Measurements from ENCODE around the gene IZUMO3. TPM values are rescaled to one million over a fixed set of nuclear protein-coding genes. Genes with fewer than 3 reads are reported as not detected.

Gene IZUMO3
- total and polyA plus RNA-seq, 2 of the 13 experiments (the other 11 are each of a cell fraction or from before 2014, with no cell fraction given): not detected

- TF ChIP-seq KDM5A (IDR thresholded peaks at IDR 0.05; ENCODE audit: borderline replicate concordance, low read length) (no peak), ZNF432 (CRISPR knock-in tag; IDR thresholded peaks at IDR 0.05; ENCODE audit: borderline replicate concordance) (no peak), ZNF337 (CRISPR knock-in tag; IDR thresholded peaks at IDR 0.05; ENCODE audit: borderline replicate concordance, low read depth) (no peak), ZBTB20 (CRISPR knock-in tag; IDR thresholded peaks at IDR 0.05; ENCODE audit: borderline replicate concordance, low read depth) (no peak), SRF (IDR thresholded peaks at IDR 0.05; ENCODE audit: low read depth, low read length) (no peak), BCLAF1 (IDR thresholded peaks at IDR 0.05) (no peak)
- TF ChIP-seq, protein P1, sequence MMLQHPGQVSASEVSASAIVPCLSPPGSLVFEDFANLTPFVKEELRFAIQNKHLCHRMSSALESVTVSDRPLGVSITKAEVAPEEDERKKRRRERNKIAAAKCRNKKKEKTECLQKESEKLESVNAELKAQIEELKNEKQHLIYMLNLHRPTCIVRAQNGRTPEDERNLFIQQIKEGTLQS (CRISPR knock-in tag; IDR thresholded peaks at IDR 0.05): no peak
Measured at GRCh38 chr9:24498632-24499031, 47.1 kb downstream of the IZUMO3 start (continued).

DNA sequence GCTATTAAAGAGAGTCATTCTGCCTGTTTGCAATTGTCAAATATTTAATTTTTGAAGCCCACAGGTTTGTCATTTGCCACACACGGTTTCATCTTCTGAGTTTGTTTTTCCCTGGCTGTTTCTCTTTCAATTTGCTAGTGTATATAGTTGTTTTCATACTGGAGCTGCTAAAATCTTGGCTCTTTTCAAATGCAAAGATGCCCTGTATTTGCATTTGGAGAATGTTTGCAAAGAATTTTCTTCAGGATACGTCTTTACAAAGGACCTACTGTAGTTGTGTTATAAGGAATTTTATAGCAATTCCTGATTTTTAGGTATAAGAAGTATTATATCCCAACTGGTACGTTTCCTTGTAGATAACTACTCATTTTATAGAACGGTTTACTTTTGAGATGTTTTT is 48.0 kb downstream of the IZUMO3 start:
- Histone ChIP-seq H2AFZ (ENCODE audit: low read length) (no peak overlapping the region), H3K9me3 (ENCODE audit: low read length) (peaks cover 67% of the 10 kb centered on the region), H3K4me2 (ENCODE audit: low read depth, low read length) (no peak overlapping the region), H3K27me3 (ENCODE audit: control insufficient read depth in 1 of 2, insufficient read depth in 2 of 2, low read length in 2 of 2) (no peaks in the 10 kb centered on the region), H3K4me3 (replicated peaks in 1 of 3; ENCODE audit: insufficient read depth in 1 of 3, low read depth in 2 of 3, low read length in 3 of 3) (no peak overlapping the region), H3K9ac (ENCODE audit: insufficient read depth, low read depth, low read length) (no peak overlapping the region), H3K27ac (ENCODE audit: extremely low read length, insufficient read depth, low read length) (no peak overlapping the region), H3K36me3 (replicated peaks in 1 of 2; ENCODE audit: control insufficient read depth in 1 of 2, insufficient read depth in 2 of 2, low read length in 2 of 2) (no peaks in the 10 kb centered on the region), H4K20me1 (ENCODE audit: insufficient read depth, low read length) (no peaks in the 10 kb centered on the region), H3K4me1 (ENCODE audit: insufficient read depth, low read length) (no peaks in the 10 kb centered on the region), H3K79me2 (ENCODE audit: insufficient read depth, low read length) (no peaks in the 10 kb centered on the region)
- ChIA-PET CTCF (ENCODE audit: low intra/inter-chr PET ratio, low total read pairs) (no interaction called here), POLR2A (no interaction called here)
- TF ChIP-seq ERF (CRISPR knock-in tag; IDR thresholded peaks at IDR 0.05) (no peak), ZMAT5 (CRISPR knock-in tag; IDR thresholded peaks at IDR 0.05; ENCODE audit: borderline replicate concordance, low read depth) (no peak), ZNF660 (CRISPR knock-in tag; IDR thresholded peaks at IDR 0.05; ENCODE audit: borderline replicate concordance, low read depth) (no peak), SAP130 (CRISPR knock-in tag; IDR thresholded peaks at IDR 0.05; ENCODE audit: low read depth) (no peak)
- BruUV-seq (replicated peaks): no TSS peak
- intact Hi-C loops (cut with micrococcal nuclease; ENCODE audit: unreplicated experiment): no loop called here
- ATAC-seq (no peak), FAIRE-seq (no peak), DNase-seq (ENCODE audit: low spot score) (no peak)
- in situ Hi-C loops (cut with HindIII; ENCODE audit: extremely low pct_ligation_motif_present, low pct_unique_long_range_greater_than_20kb): no loop called here
- WGBS (ENCODE audit: low lambda C conversion rate): 2% methylated on average over 4 of the region's 4 CpGs
